Neural progenitor cell (in vitro differentiated cells): ENCODE data around the gene KRTAP12-2. TPM values are rescaled to one million over a fixed set of nuclear protein-coding genes. Genes with fewer than 3 reads are reported as not detected.
"Not testable (repeated sequence)": the region's sequence is repeated elsewhere in the genome, so short reads cannot be mapped to it uniquely, and the experiment has no call there.

Experiments used
- DNase-seq: peaks from one replicate; pipeline ENCODE4 v3.0.0-alpha.2; 2016; ENCODE audit warnings: low spot score
- H2AFZ ChIP-seq: fragments of 200-600 bp; sonication (generic); replicated peaks from 2 replicates; pipeline ENCODE4 v1.6.1; 2016; ENCODE audit warnings: antibody characterized with exemption
- H3F3A ChIP-seq: fragments of 200-600 bp; sonication (generic); 2 replicates; pipeline ENCODE4 v1.6.1; 2016; ENCODE audit warnings: antibody characterized with exemption, low read depth
- H3K27ac ChIP-seq: fragments of 200-600 bp; sonication (generic); 2 replicates; pipeline ENCODE4 v1.5.1; 2016; ENCODE audit warnings: mild to moderate bottlenecking
- H3K27me3 ChIP-seq: fragments of 200-600 bp; sonication (generic); 2 replicates; pipeline ENCODE4 v1.6.1; 2016; ENCODE audit warnings: mild to moderate bottlenecking, moderate library complexity
- H3K36me3 ChIP-seq: fragments of 200-600 bp; sonication (generic); 2 replicates; pipeline ENCODE4 v1.5.1; 2016
- H3K4me1 ChIP-seq: fragments of 200-600 bp; sonication (generic); 2 replicates; pipeline ENCODE4 v1.6.1; 2016; ENCODE audit warnings: mixed run types
- H3K4me2 ChIP-seq: fragments of 200-600 bp; sonication (generic); 2 replicates; pipeline ENCODE4 v1.6.1; 2016
- H3K4me3 ChIP-seq: fragments of 200-600 bp; sonication (generic); 2 replicates; pipeline ENCODE4 v1.5.1; 2016
- H3K79me2 ChIP-seq: fragments of 200-600 bp; sonication (generic); 2 replicates; pipeline ENCODE4 v1.6.1; 2016; ENCODE audit warnings: low read depth
- H3K9ac ChIP-seq: fragments of 200-600 bp; sonication (generic); 2 replicates; pipeline ENCODE4 v1.6.1; 2016
- H3K9me3 ChIP-seq: fragments of 200-600 bp; sonication (generic); 2 replicates; pipeline ENCODE4 v1.5.1; 2016; ENCODE audit warnings: low read depth
- H4K20me1 ChIP-seq: fragments of 200-600 bp; sonication (generic); 2 replicates; pipeline ENCODE4 v1.6.1; 2016; ENCODE audit warnings: low read depth
- H3K27ac Mint-ChIP-seq: 3 replicates; pipeline ENCODE4 v1.8.0; 2021; ENCODE audit warnings: mixed read lengths
- H3K27me3 Mint-ChIP-seq: 2 replicates; pipeline ENCODE4 v1.8.0; 2022; ENCODE audit warnings: low read depth, mild to moderate bottlenecking, inconsistent platforms, moderate library complexity, mixed read lengths; ENCODE audit not compliant: insufficient read depth
- H3K36me3 Mint-ChIP-seq: 3 replicates; pipeline ENCODE4 v1.8.0; 2021; ENCODE audit warnings: mixed read lengths
- H3K4me1 Mint-ChIP-seq: 3 replicates; pipeline ENCODE4 v1.8.0; 2021; ENCODE audit warnings: mixed read lengths
- H3K4me3 Mint-ChIP-seq: 3 replicates; pipeline ENCODE4 v1.8.0; 2021; ENCODE audit warnings: mild to moderate bottlenecking, moderate library complexity, mixed read lengths
- H3K9me3 Mint-ChIP-seq: 3 replicates; pipeline ENCODE4 v1.8.0; 2020; ENCODE audit warnings: mixed read lengths
- EZH2 ChIP-seq: fragments of 200-600 bp; sonication (generic); IDR thresholded peaks from 2 replicates; pipeline ENCODE4 v1.6.1; 2017; ENCODE audit warnings: antibody characterized with exemption, mild to moderate bottlenecking, moderate library complexity
- EZH2phosphoT487 ChIP-seq: fragments of 200-600 bp; sonication (generic); IDR thresholded peaks from 2 replicates; pipeline ENCODE4 v1.6.1; 2017; ENCODE audit warnings: antibody characterized with exemption
- total RNA-seq: library from RNA; depleted of rRNA; stranded (reverse); fragments of >200 nt; gene quantifications from 2 replicates; pipeline ENCODE4 v1.2.3, GENCODE V29; 2015; ENCODE audit warnings: low replicate concordance
- TF ChIP-seq, protein P1 (sequence below): fragments of 200-600 bp; sonication (generic); IDR thresholded peaks from 2 replicates; pipeline ENCODE4 v1.5.1; 2017; ENCODE audit warnings: antibody characterized with exemption, mild to moderate bottlenecking

The KRTAP12-2 gene
- total RNA-seq, 1 donor from 2014 or later, result not detected

DNA sequence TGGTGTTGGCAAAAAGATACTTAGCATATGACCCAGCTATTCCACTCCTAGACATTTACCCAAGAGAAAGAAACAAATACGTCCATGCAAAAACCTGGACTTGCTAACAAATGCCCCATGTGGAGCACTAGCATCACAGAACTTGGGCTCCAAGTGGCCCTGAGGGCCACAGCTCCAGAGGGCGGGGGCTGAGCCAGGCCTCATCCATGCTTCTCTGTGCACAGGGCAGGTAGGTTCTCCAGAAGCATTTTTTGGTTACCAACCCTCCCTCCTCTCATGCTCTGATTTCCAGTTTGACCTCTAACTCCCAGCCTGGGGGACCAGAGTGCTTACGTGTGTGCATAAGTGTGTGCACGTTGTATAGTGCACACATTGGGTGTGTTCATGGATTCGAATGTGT, 2.0 kb downstream of the KRTAP12-2 start:
- no peak for DNase-seq
- TF ChIP-seq, protein P1, sequence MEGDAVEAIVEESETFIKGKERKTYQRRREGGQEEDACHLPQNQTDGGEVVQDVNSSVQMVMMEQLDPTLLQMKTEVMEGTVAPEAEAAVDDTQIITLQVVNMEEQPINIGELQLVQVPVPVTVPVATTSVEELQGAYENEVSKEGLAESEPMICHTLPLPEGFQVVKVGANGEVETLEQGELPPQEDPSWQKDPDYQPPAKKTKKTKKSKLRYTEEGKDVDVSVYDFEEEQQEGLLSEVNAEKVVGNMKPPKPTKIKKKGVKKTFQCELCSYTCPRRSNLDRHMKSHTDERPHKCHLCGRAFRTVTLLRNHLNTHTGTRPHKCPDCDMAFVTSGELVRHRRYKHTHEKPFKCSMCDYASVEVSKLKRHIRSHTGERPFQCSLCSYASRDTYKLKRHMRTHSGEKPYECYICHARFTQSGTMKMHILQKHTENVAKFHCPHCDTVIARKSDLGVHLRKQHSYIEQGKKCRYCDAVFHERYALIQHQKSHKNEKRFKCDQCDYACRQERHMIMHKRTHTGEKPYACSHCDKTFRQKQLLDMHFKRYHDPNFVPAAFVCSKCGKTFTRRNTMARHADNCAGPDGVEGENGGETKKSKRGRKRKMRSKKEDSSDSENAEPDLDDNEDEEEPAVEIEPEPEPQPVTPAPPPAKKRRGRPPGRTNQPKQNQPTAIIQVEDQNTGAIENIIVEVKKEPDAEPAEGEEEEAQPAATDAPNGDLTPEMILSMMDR, result no peak
- TF ChIP-seq EZH2 (no peak), EZH2phosphoT487 (no peak)
- Histone ChIP-seq H3K9ac (no peak overlapping the region), H3K4me2 (no peak overlapping the region), H3K4me1 (no peaks in the 10 kb centered on the region), H3K36me3 (no peaks in the 10 kb centered on the region), H3K4me3 (no peak overlapping the region), H4K20me1 (no peaks in the 10 kb centered on the region), H3K9me3 (peaks cover 6% of the 10 kb centered on the region), H3F3A (no peaks in the 10 kb centered on the region), H3K27me3 (no peaks in the 10 kb centered on the region), H3K27ac (no peak overlapping the region), H3K79me2 (no peaks in the 10 kb centered on the region), H2AFZ (no peak overlapping the region)
- Mint-ChIP-seq H3K27ac (no peak overlapping the region), H3K27me3 (peaks cover 7% of the 10 kb centered on the region), H3K4me3 (no peak overlapping the region), H3K4me1 (no peaks in the 10 kb centered on the region), H3K9me3 (peaks cover 26% of the 10 kb centered on the region), H3K36me3 (no peaks in the 10 kb centered on the region)

DNA sequence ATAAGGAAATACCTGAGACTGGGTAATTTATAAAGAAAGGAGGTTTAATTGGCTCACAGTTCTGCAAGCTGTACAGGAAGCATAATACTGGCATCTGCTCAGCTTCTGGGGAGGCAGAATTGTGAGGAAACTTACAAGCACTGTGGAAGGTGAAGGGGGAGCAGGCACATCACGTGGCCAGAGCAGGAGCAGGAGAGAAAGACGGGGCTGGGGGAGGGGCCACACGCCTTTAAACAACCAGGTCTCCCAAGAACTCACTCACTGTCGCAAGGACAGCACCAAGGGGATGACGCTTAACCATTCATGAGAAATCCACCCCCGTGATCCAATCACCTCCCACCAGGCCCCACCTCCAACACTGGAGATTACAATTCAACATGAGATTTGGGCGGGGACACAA, 5.2 kb downstream of the KRTAP12-2 start:
- H3K4me1 Mint-ChIP-seq, H3K27ac ChIP-seq, H3K27me3 Mint-ChIP-seq, H3K9ac ChIP-seq, H4K20me1 ChIP-seq, H3K4me1 ChIP-seq, H3K4me3 ChIP-seq, H3K36me3 ChIP-seq, H3K36me3 Mint-ChIP-seq, H3K4me3 Mint-ChIP-seq, H3K4me2 ChIP-seq, H3K9me3 ChIP-seq, H3K27ac Mint-ChIP-seq, H3K27me3 ChIP-seq, H3K79me2 ChIP-seq, H3F3A ChIP-seq: not testable (repeated sequence)
- peak; percentile 39 for DNase-seq
- peaks cover 32% of the 10 kb centered on the region for H3K9me3 Mint-ChIP-seq
- H2AFZ ChIP-seq, result peak overlapping the region; percentile 7

DNA sequence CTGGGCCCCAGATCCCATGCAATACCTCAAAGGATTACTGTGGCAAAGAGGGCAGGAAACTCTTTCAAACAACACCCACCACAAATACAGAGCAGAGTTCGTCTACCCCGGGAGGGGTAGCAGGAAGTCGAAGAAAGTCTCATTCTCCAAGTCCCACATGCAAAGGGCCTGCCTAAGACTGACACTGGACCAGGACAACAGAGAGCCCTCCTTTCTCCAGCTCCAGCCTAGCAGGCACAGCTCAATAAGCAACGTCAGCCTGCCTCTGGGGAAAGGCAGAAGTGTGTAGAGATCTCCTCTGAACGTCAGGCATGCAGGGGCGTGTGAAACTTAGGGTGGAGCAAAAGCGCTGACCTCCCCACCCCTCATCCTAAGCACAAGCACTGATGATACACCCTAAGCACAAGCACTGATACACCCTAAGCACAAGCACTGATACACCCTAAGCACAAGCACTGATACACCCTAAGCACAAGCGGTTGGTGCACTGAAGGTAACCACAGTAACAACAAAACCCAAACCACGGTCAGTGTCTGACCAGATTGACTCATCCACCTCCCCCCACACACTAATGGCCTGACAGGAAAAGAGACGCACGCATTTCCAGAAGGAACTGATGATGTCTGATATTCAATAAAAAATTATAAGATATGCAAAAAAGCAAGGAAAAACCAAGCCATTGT, 7.7 kb downstream of the KRTAP12-2 start:
- no peaks in the 10 kb centered on the region for H3K4me1 Mint-ChIP-seq
- Histone ChIP-seq H3K4me3 (no peak overlapping the region), H3F3A (no peaks in the 10 kb centered on the region), H3K4me1 (no peaks in the 10 kb centered on the region), H3K27me3 (no peaks in the 10 kb centered on the region), H3K4me2 (no peak overlapping the region), H3K79me2 (no peaks in the 10 kb centered on the region), H3K9ac (no peak overlapping the region), H2AFZ (peak overlapping the region; percentile 70), H4K20me1 (no peaks in the 10 kb centered on the region), H3K9me3 (no peaks in the 10 kb centered on the region), H3K36me3 (no peaks in the 10 kb centered on the region), H3K27ac (no peak overlapping the region)
- TF ChIP-seq EZH2phosphoT487 (no peak), EZH2 (no peak)
- TF ChIP-seq, protein P1, result no peak
- H3K27ac Mint-ChIP-seq, result no peak overlapping the region
- H3K27me3 Mint-ChIP-seq, result peaks cover 5% of the 10 kb centered on the region
- H3K36me3 Mint-ChIP-seq, result no peaks in the 10 kb centered on the region
- peaks cover 28% of the 10 kb centered on the region for H3K9me3 Mint-ChIP-seq
- H3K4me3 Mint-ChIP-seq, result no peak overlapping the region
- no peak for DNase-seq

DNA sequence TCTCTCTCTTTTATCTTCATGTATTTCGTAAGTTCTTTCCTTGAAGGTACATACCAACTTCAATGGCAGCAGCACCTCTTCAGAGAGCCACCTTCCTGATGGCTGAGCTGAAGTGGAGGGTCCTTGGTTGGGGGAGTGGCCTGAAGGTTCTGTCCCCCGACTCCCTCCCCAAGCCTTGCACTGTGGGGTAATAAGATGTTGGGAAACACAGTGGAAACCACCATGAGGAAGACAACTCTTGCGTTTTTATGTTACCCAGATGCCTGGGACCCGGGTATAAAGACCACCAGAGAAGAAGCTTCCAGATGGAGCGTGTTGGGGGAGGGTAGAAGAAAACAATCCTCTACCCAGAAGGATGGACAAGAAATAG, 8.2 kb downstream of the KRTAP12-2 start:
- Histone ChIP-seq H3K4me1 (no peaks in the 10 kb centered on the region), H3K9ac (no peak overlapping the region), H3K9me3 (no peaks in the 10 kb centered on the region), H4K20me1 (no peaks in the 10 kb centered on the region), H3K27me3 (no peaks in the 10 kb centered on the region), H3K4me3 (no peak overlapping the region), H2AFZ (peak overlapping the region; percentile 70), H3K27ac (no peak overlapping the region), H3K79me2 (no peaks in the 10 kb centered on the region), H3K4me2 (no peak overlapping the region), H3K36me3 (no peaks in the 10 kb centered on the region), H3F3A (no peaks in the 10 kb centered on the region)
- peaks cover 5% of the 10 kb centered on the region for H3K27me3 Mint-ChIP-seq
- TF ChIP-seq EZH2phosphoT487 (no peak), EZH2 (no peak)
- TF ChIP-seq, protein P1, result no peak
- H3K36me3 Mint-ChIP-seq, result no peaks in the 10 kb centered on the region
- no peak overlapping the region for H3K27ac Mint-ChIP-seq
- DNase-seq, result no peak
- no peaks in the 10 kb centered on the region for H3K4me1 Mint-ChIP-seq
- H3K4me3 Mint-ChIP-seq, result no peak overlapping the region
- H3K9me3 Mint-ChIP-seq, result peaks cover 26% of the 10 kb centered on the region
